DMS 273 treated with DMSO at 0.1 percent for 48 hours (cell line): ENCODE measurements around the gene SIGLEC6.

Experiments used
- DNase-seq: peaks from one replicate; lab custom pipeline; 2025; lab: John Stamatoyannopoulos, UW

The SIGLEC6 gene

GRCh38 chr19:51473009-51473707, 58.3 kb downstream of the SIGLEC6 start:
- peak; percentile 4 for DNase-seq

GRCh38 chr19:51472607-51473006, 58.9 kb downstream of the SIGLEC6 start:
- DNase-seq: no peak

- DNase-seq: no peak
These were observed 59.9 kb downstream of the SIGLEC6 start for GRCh38 chr19:51471527-51471926.

GRCh38 chr19:51470966-51471365, 60.5 kb downstream of the SIGLEC6 start:
- DNase-seq: no peak

- DNase-seq: no peak
These were observed 61.8 kb downstream of the SIGLEC6 start for GRCh38 chr19:51469629-51470028.

GRCh38 chr19:51469162-51469561, 62.3 kb downstream of the SIGLEC6 start:
- DNase-seq: no peak

- no peak for DNase-seq
These were observed 62.9 kb downstream of the SIGLEC6 start for GRCh38 chr19:51468545-51468920.

- no peak for DNase-seq
These were observed 63.5 kb downstream of the SIGLEC6 start for GRCh38 chr19:51467864-51468544.
